Measurements from ENCODE around the gene DOC2A.

DNA sequence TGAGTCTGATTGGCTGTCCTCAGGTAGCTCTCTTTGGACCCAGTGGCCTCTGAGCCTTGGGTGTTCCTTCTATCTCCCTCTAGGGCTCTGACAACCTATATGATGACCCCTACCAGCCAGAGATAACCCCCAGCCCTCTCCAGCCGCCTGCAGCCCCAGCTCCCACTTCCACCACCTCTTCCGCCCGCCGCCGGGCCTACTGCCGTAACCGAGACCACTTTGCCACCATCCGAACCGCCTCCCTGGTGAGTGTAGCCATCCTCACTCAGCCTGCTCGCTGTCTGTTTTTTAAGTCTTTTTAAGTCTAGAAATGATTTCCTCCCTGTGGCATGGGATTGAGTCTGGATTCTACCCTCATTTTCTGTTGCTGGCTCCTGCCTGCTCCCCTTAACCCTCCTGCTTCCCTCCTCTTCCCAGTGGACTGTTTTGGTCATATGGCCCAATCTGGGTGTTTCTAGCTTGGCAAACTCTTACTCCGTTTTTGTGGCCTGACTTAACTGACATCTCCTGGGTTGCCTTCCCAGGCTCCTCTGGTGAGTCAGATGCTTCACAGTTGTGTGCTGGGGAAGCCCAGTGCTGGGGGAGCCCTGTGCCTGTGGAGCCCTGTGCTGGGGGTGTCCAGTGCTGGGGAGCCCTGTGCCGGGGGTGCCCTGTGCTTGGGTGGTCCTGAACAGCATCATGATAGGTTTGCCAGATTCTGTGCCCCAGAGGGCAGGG, 27.2 kb downstream of the DOC2A start:
- TF ChIP-seq, protein P1, sequence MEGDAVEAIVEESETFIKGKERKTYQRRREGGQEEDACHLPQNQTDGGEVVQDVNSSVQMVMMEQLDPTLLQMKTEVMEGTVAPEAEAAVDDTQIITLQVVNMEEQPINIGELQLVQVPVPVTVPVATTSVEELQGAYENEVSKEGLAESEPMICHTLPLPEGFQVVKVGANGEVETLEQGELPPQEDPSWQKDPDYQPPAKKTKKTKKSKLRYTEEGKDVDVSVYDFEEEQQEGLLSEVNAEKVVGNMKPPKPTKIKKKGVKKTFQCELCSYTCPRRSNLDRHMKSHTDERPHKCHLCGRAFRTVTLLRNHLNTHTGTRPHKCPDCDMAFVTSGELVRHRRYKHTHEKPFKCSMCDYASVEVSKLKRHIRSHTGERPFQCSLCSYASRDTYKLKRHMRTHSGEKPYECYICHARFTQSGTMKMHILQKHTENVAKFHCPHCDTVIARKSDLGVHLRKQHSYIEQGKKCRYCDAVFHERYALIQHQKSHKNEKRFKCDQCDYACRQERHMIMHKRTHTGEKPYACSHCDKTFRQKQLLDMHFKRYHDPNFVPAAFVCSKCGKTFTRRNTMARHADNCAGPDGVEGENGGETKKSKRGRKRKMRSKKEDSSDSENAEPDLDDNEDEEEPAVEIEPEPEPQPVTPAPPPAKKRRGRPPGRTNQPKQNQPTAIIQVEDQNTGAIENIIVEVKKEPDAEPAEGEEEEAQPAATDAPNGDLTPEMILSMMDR (IDR thresholded peaks at IDR 0.05) = no peak
- TF ChIP-seq EZH2 (IDR thresholded peaks at IDR 0.05; ENCODE audit: borderline replicate concordance, insufficient read depth, low read depth, low read length, poor library complexity, severe bottlenecking) = no peak

Data from B cell (primary cell).